IMR-90 (cell line): ENCODE measurements around the gene UGT1A7. TPM values are rescaled to one million over a fixed set of nuclear protein-coding genes. Genes with fewer than 3 reads are reported as not detected.

Experiments
- ATAC-seq: fragments of 200-7000 bp; cut with Tn5 transposase; 2 replicates; pipeline ENCODE4 v1.9.1; 2020; ENCODE audit warnings: low read depth, mild to moderate bottlenecking, moderate library complexity
- BruUV-seq: library from RNA; stranded (reverse); fragments of 400-500 nt; replicated peaks from 2 replicates; lab custom pipeline; 2021; lab: Mats Ljungman, UMichigan
- CTCF ChIA-PET: fragments of 300-600 bp; formaldehyde crosslinking; extraction: SDS; loops from one replicate; lab custom pipeline; 2021; ENCODE audit warnings: antibody characterized with exemption; lab: Yijun Ruan, JAX
- POLR2A ChIA-PET: fragments of 300-600 bp; sonication (Branson Sonifier 250); formaldehyde crosslinking; loops from one replicate; lab custom pipeline; 2022; ENCODE audit warnings: antibody characterized with exemption; ENCODE audit not compliant: unreplicated experiment; lab: Charles Lee
- DNase-seq: peaks from one replicate; pipeline ENCODE4 v3.0.0; 2013
- H2AFZ ChIP-seq: replicated peaks from 2 replicates; pipeline ENCODE3; 2013; ENCODE audit warnings: low read length, mild to moderate bottlenecking; ENCODE audit not compliant: poor library complexity
- H2AK5ac ChIP-seq: 2 replicates; pipeline ENCODE4 v1.6.1; 2013; ENCODE audit warnings: low read depth, low read length, inconsistent platforms
- H2AK9ac ChIP-seq: replicated peaks from 2 replicates; pipeline ENCODE3; 2013; ENCODE audit warnings: mild to moderate bottlenecking, low read depth, low read length, moderate library complexity; ENCODE audit not compliant: poor library complexity
- H2BK120ac ChIP-seq: 2 replicates; pipeline ENCODE4 v1.6.1; 2013; ENCODE audit warnings: low read depth, low read length, inconsistent platforms
- H2BK15ac ChIP-seq: 3 replicates; pipeline ENCODE4 v1.6.1; 2013; ENCODE audit warnings: low read depth, low read length, inconsistent platforms
- H2BK20ac ChIP-seq: 2 replicates; pipeline ENCODE4 v1.6.1; 2013; ENCODE audit warnings: low read depth, mild to moderate bottlenecking, inconsistent platforms, low read length, moderate library complexity
- H2BK5ac ChIP-seq: 2 replicates; pipeline ENCODE4 v1.6.1; 2013; ENCODE audit warnings: mild to moderate bottlenecking, low read depth, low read length, inconsistent platforms; ENCODE audit not compliant: poor library complexity, severe bottlenecking
- H3K14ac ChIP-seq: replicated peaks from 2 replicates; pipeline ENCODE4 v1.6.1; 2013; ENCODE audit warnings: low read depth, low read length, inconsistent platforms
- H3K18ac ChIP-seq: 2 replicates; pipeline ENCODE4 v1.6.1; 2013; ENCODE audit warnings: low read depth, low read length, control low read depth
- H3K23ac ChIP-seq: 2 replicates; pipeline ENCODE4 v1.6.1; 2013; ENCODE audit warnings: low read depth, low read length, inconsistent platforms
- H3K27ac ChIP-seq: 2 replicates; pipeline ENCODE4 v1.5.1; 2013; ENCODE audit warnings: mild to moderate bottlenecking, control low read depth, low read length; ENCODE audit not compliant: insufficient read depth
- H3K27me3 ChIP-seq: 2 replicates; pipeline ENCODE4 v1.6.1; 2013; ENCODE audit warnings: low read length; ENCODE audit not compliant: control insufficient read depth, insufficient read depth
- H3K36me3 ChIP-seq: 2 replicates; pipeline ENCODE4 v1.6.1; 2013; ENCODE audit warnings: low read length, mixed read lengths; ENCODE audit not compliant: control insufficient read depth, insufficient read depth
- H3K4ac ChIP-seq: 2 replicates; pipeline ENCODE4 v1.6.1; 2013; ENCODE audit warnings: low read depth, low read length, inconsistent platforms
- H3K4me1 ChIP-seq: 2 replicates; pipeline ENCODE4 v1.6.1; 2013; ENCODE audit warnings: low read length, mixed read lengths; ENCODE audit not compliant: control insufficient read depth, insufficient read depth
- H3K4me2 ChIP-seq: 2 replicates; pipeline ENCODE4 v1.6.1; 2013; ENCODE audit warnings: low read depth, mild to moderate bottlenecking, control low read depth, low read length, moderate library complexity
- H3K4me3 ChIP-seq: 2 replicates; pipeline ENCODE4 v1.5.1; 2013; ENCODE audit warnings: low read depth, mild to moderate bottlenecking, control low read depth, low read length, moderate library complexity; ENCODE audit not compliant: insufficient read depth
- H3K56ac ChIP-seq: 2 replicates; pipeline ENCODE4 v1.6.1; 2013; ENCODE audit warnings: low read length, inconsistent platforms; ENCODE audit not compliant: insufficient read depth; ENCODE audit errors: extremely low read depth
- H3K79me1 ChIP-seq, 2 experiments: 2 replicates each; pipeline ENCODE4 v1.6.1; 2013; ENCODE audit warnings: low read length in 2 of 2, inconsistent platforms in 1 of 2, low read depth in 1 of 2
- H3K9ac ChIP-seq: 2 replicates; pipeline ENCODE4 v1.6.1; 2013; ENCODE audit warnings: low read depth, low read length, control low read depth
- H3K9me1 ChIP-seq: 2 replicates; pipeline ENCODE4 v1.6.1; 2013; ENCODE audit warnings: low read length, inconsistent platforms; ENCODE audit not compliant: insufficient read depth
- H3K9me3 ChIP-seq: 2 replicates; pipeline ENCODE4 v1.6.1; 2013; ENCODE audit warnings: low read length; ENCODE audit not compliant: control insufficient read depth, insufficient read depth
- H4K20me1 ChIP-seq: 2 replicates; pipeline ENCODE4 v1.6.1; 2013; ENCODE audit warnings: low read length, inconsistent platforms; ENCODE audit not compliant: insufficient read depth
- H4K5ac ChIP-seq: 2 replicates; pipeline ENCODE4 v1.6.1; 2013; ENCODE audit warnings: mild to moderate bottlenecking, low read depth, low read length, control low read depth
- H4K8ac ChIP-seq, 2 experiments: 2 replicates each; pipeline ENCODE4 v1.6.1; 2013; ENCODE audit warnings: low read depth in 2 of 2, low read length in 2 of 2, control low read depth in 1 of 2, inconsistent platforms in 1 of 2
- H4K91ac ChIP-seq: 2 replicates; pipeline ENCODE4 v1.6.1; 2013; ENCODE audit warnings: low read depth, low read length, inconsistent platforms; ENCODE audit not compliant: insufficient read depth
- BHLHE40 ChIP-seq: fragments of 150-350 bp; IDR thresholded peaks from 2 replicates; pipeline ENCODE4 v1.6.1; 2016; ENCODE audit warnings: mild to moderate bottlenecking, low read depth, low read length
- CEBPB ChIP-seq: IDR thresholded peaks from 2 replicates; pipeline ENCODE4 v1.6.1; 2012; ENCODE audit warnings: low read depth, low read length, improper control_type of control experiment
- CHD1 ChIP-seq: IDR thresholded peaks from 2 replicates; pipeline ENCODE4 v1.6.1; 2012; ENCODE audit warnings: low read depth, low read length, improper control_type of control experiment
- ELK1 ChIP-seq: fragments of 150-350 bp; IDR thresholded peaks from 2 replicates; pipeline ENCODE4 v1.6.1; 2016; ENCODE audit warnings: low read depth, mild to moderate bottlenecking, low read length, moderate library complexity, borderline replicate concordance
- FOS ChIP-seq: fragments of 150-350 bp; IDR thresholded peaks from 2 replicates; pipeline ENCODE4 v1.6.1; 2016; ENCODE audit warnings: low read depth, low read length
- MAFK ChIP-seq: IDR thresholded peaks from 2 replicates; pipeline ENCODE4 v1.6.1; 2012; ENCODE audit warnings: low read depth, low read length, improper control_type of control experiment
- MAZ ChIP-seq: IDR thresholded peaks from 2 replicates; pipeline ENCODE4 v1.6.1; 2012; ENCODE audit warnings: low read depth, mild to moderate bottlenecking, low read length, improper control_type of control experiment, moderate library complexity, borderline replicate concordance
- MXI1 ChIP-seq: IDR thresholded peaks from 2 replicates; pipeline ENCODE4 v1.6.1; 2012; ENCODE audit warnings: low read depth, mild to moderate bottlenecking, low read length, moderate library complexity, borderline replicate concordance
- NFE2L2 ChIP-seq: fragments of 150-350 bp; IDR thresholded peaks from 2 replicates; pipeline ENCODE4 v1.6.1; 2016; ENCODE audit warnings: low read depth, mild to moderate bottlenecking, low read length
- POLR2A ChIP-seq: IDR thresholded peaks from 2 replicates; pipeline ENCODE4 v1.6.1; 2012; ENCODE audit warnings: mild to moderate bottlenecking, low read depth, low read length
- RAD21 ChIP-seq: IDR thresholded peaks from 2 replicates; pipeline ENCODE4 v1.6.1; 2012; ENCODE audit warnings: low read length, improper control_type of control experiment
- RCOR1 ChIP-seq: IDR thresholded peaks from 2 replicates; pipeline ENCODE4 v1.6.1; 2012; ENCODE audit warnings: mild to moderate bottlenecking, low read length, improper control_type of control experiment; ENCODE audit not compliant: insufficient replicate concordance
- RFX5 ChIP-seq: IDR thresholded peaks from 2 replicates; pipeline ENCODE4 v1.8.0; 2012; ENCODE audit warnings: low read depth, mild to moderate bottlenecking, low read length, moderate library complexity
- SMC3 ChIP-seq: fragments of 150-350 bp; IDR thresholded peaks from 2 replicates; pipeline ENCODE4 v1.6.1; 2016; ENCODE audit warnings: low read depth, mild to moderate bottlenecking, antibody characterized with exemption, low read length, moderate library complexity
- USF2 ChIP-seq: fragments of 150-350 bp; IDR thresholded peaks from 2 replicates; pipeline ENCODE4 v1.6.1; 2017; ENCODE audit warnings: mild to moderate bottlenecking, antibody characterized with exemption, low read length, low read depth
- dilution Hi-C: fragments of 300-500 bp; cut with HindIII; formaldehyde crosslinking; loops from one replicate; pipeline ENCODE4 v1.14.3; 2018; ENCODE audit warnings: low sequenced_read_pairs; ENCODE audit not compliant: unreplicated experiment
- in situ Hi-C: fragments of 300-500 bp; cut with MboI; formaldehyde crosslinking; loops from 3 replicates; pipeline ENCODE4 v1.14.3; 2019; ENCODE audit warnings: low sequenced_read_pairs, inconsistent platforms, mixed read lengths
- intact Hi-C: fragments of 100-400 bp; cut with micrococcal nuclease; formaldehyde crosslinking; loops from 2 replicates; pipeline ENCODE4 v1.10.0; 2022
- polyA plus RNA-seq, 3 experiments: library from polyadenylated mRNA; depleted of rRNA; stranded (reverse); fragments of >200 nt; gene quantifications; 2 replicates each; pipeline ENCODE4 v1.2.3, GENCODE V29; 2012; ENCODE audit warnings: low replicate concordance in 1 of 3
- total RNA-seq: library from RNA; depleted of rRNA; stranded (reverse); fragments of >200 nt; gene quantifications from 2 replicates; pipeline ENCODE4 v1.2.3, GENCODE V29; 2012
- TF ChIP-seq, protein P1 (sequence below): conservative IDR thresholded peaks from 2 replicates; pipeline ENCODE4 v1.5.1; 2012; ENCODE audit warnings: mild to moderate bottlenecking, low read depth, low read length, improper control_type of control experiment

The UGT1A7 gene
- total and polyA plus RNA-seq, 2 of the 4 experiments (the other 2 are of a cell fraction): not detected

- no peak overlapping the region for H3K4me2 ChIP-seq
- no peak overlapping the region for H3K4me3 ChIP-seq
- H3K9me1 ChIP-seq: no peaks in the 10 kb centered on the region
- peaks cover 3% of the 10 kb centered on the region for H3K4me1 ChIP-seq
- H2BK15ac ChIP-seq: no peak overlapping the region
- ChIA-PET CTCF (no interaction called here), POLR2A (no interaction called here)
- TF ChIP-seq MAFK: no peak
- TF ChIP-seq POLR2A: no peak
- no peak for TF ChIP-seq SMC3
- no peak for TF ChIP-seq RAD21
- no peak for TF ChIP-seq ELK1
- TF ChIP-seq FOS: no peak
- TF ChIP-seq NFE2L2: no peak
- no peak for TF ChIP-seq CEBPB
- no peak for TF ChIP-seq RFX5
- no peak for TF ChIP-seq USF2
- no peak for TF ChIP-seq RCOR1
- TF ChIP-seq CHD1: no peak
- TF ChIP-seq MXI1: no peak
- no peak for TF ChIP-seq BHLHE40
- TF ChIP-seq, protein P1, sequence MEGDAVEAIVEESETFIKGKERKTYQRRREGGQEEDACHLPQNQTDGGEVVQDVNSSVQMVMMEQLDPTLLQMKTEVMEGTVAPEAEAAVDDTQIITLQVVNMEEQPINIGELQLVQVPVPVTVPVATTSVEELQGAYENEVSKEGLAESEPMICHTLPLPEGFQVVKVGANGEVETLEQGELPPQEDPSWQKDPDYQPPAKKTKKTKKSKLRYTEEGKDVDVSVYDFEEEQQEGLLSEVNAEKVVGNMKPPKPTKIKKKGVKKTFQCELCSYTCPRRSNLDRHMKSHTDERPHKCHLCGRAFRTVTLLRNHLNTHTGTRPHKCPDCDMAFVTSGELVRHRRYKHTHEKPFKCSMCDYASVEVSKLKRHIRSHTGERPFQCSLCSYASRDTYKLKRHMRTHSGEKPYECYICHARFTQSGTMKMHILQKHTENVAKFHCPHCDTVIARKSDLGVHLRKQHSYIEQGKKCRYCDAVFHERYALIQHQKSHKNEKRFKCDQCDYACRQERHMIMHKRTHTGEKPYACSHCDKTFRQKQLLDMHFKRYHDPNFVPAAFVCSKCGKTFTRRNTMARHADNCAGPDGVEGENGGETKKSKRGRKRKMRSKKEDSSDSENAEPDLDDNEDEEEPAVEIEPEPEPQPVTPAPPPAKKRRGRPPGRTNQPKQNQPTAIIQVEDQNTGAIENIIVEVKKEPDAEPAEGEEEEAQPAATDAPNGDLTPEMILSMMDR: no peak
- TF ChIP-seq MAZ: no peak
- H3K14ac ChIP-seq: no peak overlapping the region
- no peaks in the 10 kb centered on the region for H3K36me3 ChIP-seq
- intact Hi-C loops: no loop called here
- no peak overlapping the region for H2AK5ac ChIP-seq
- DNase-seq (no peak), ATAC-seq (no peak)
- in situ Hi-C loops: no loop called here
- no peak overlapping the region for H2BK5ac ChIP-seq
- no peak overlapping the region for H3K56ac ChIP-seq
- no peak overlapping the region for H3K23ac ChIP-seq
- H3K27ac ChIP-seq: no peak overlapping the region
- H2BK20ac ChIP-seq: no peak overlapping the region
- no peaks in the 10 kb centered on the region for H3K9me3 ChIP-seq
- BruUV-seq: no TSS peak
- no peak overlapping the region for H3K18ac ChIP-seq
- H2BK120ac ChIP-seq: no peak overlapping the region
- no peak overlapping the region for H4K91ac ChIP-seq
- H2AFZ ChIP-seq: no peak overlapping the region
- H3K9ac ChIP-seq: no peak overlapping the region
- H4K8ac ChIP-seq: no peak overlapping the region
- dilution Hi-C loops: no loop called here
- no peak overlapping the region for H2AK9ac ChIP-seq
- no peak overlapping the region for H3K4ac ChIP-seq
- H3K79me1 ChIP-seq: no peaks in the 10 kb centered on the region
- no peak overlapping the region for H4K5ac ChIP-seq
- no peaks in the 10 kb centered on the region for H4K20me1 ChIP-seq
- H3K27me3 ChIP-seq: no peaks in the 10 kb centered on the region
Observed at GRCh38 chr2:233758141-233758540, 76.4 kb downstream of the UGT1A7 start.
